Endothelial cell of umbilical vein (primary cell): ENCODE results near the gene CUX1. TPM values are rescaled to one million over a fixed set of nuclear protein-coding genes. Genes with fewer than 3 reads are reported as not detected.

Experiments
- BruUV-seq: library from RNA; stranded (reverse); fragments of 400-500 nt; replicated peaks from 2 replicates; lab custom pipeline; 2021; lab: Mats Ljungman, UMichigan
- CTCF ChIA-PET: fragments of 300-600, 350-600 bp; sonication (Branson Sonifier 250); formaldehyde crosslinking; loops from one replicate; lab custom pipeline; 2021; ENCODE audit warnings: antibody characterized with exemption, inconsistent platforms; lab: Charles Lee
- POLR2A ChIA-PET: fragments of 300-600, 350-600 bp; sonication (Branson Sonifier 250); formaldehyde crosslinking; loops from one replicate; lab custom pipeline; 2021; ENCODE audit warnings: antibody characterized with exemption, inconsistent platforms; lab: Charles Lee
- DNase-seq: peaks from one replicate; pipeline ENCODE4 v3.0.0-alpha.2; 2011; ENCODE audit warnings: low read depth, low spot score
- FAIRE-seq: peaks from 2 replicates; lab custom pipeline; 2011; peaks lifted over from hg19 to GRCh38; lab: Jason Lieb, UNC
- H2AFZ ChIP-seq: 2 replicates; pipeline ENCODE4 v1.6.0; 2012; ENCODE audit warnings: low read depth, low read length, control low read depth, inconsistent platforms
- H3K27ac ChIP-seq: 2 replicates; pipeline ENCODE4 v1.5.1; 2011; ENCODE audit warnings: low read depth, mild to moderate bottlenecking, control low read depth, low read length, moderate library complexity; ENCODE audit not compliant: insufficient read depth
- H3K27me3 ChIP-seq, 2 experiments: 2 replicates each; pipeline versions ENCODE4 v1.6.0 to v1.6.1; 2011; ENCODE audit warnings: low read length in 2 of 2, mixed read lengths in 1 of 2; ENCODE audit not compliant: control insufficient read depth in 2 of 2, insufficient read depth in 2 of 2
- H3K36me3 ChIP-seq, 2 experiments: 2 replicates in 1 of 2; 3 replicates in 1 of 2; pipeline ENCODE4 v1.5.1; 2011; ENCODE audit warnings: low read length in 2 of 2, mild to moderate bottlenecking in 1 of 2, moderate library complexity in 1 of 2; ENCODE audit not compliant: control insufficient read depth in 2 of 2, insufficient read depth in 2 of 2; ENCODE audit errors: extremely low read depth in 1 of 2
- H3K4me1 ChIP-seq: 3 replicates; pipeline ENCODE4 v1.5.1; 2011; ENCODE audit warnings: mild to moderate bottlenecking, low read length; ENCODE audit not compliant: control insufficient read depth, insufficient read depth; ENCODE audit errors: extremely low read depth
- H3K4me2 ChIP-seq: 2 replicates; pipeline ENCODE4 v1.6.1; 2011; ENCODE audit warnings: low read length, control low read depth, mixed read lengths; ENCODE audit not compliant: insufficient read depth
- H3K4me3 ChIP-seq, 3 experiments: fragments of 200-600 bp in 1 of 3; sonication (generic), shearing (Covaris generic) in 1 of 3; replicated peaks in 1 of 3; 2 replicates each; pipeline ENCODE4 v1.5.1; 2011 to 2016; ENCODE audit warnings: control low read depth in 3 of 3, low read length in 3 of 3, mild to moderate bottlenecking in 2 of 3, inconsistent platforms in 1 of 3, low read depth in 1 of 3, moderate library complexity in 1 of 3; ENCODE audit not compliant: insufficient read depth in 1 of 3
- H3K79me2 ChIP-seq: 2 replicates; pipeline ENCODE4 v1.6.0; 2012; ENCODE audit warnings: low read length, inconsistent platforms; ENCODE audit not compliant: control insufficient read depth, insufficient read depth
- H3K9ac ChIP-seq: replicated peaks from 2 replicates; pipeline ENCODE3; 2011; ENCODE audit warnings: low read length, control low read depth; ENCODE audit not compliant: insufficient read depth; ENCODE audit errors: extremely low read depth
- H3K9me1 ChIP-seq: replicated peaks from 3 replicates; pipeline ENCODE4 v1.6.0; 2011; ENCODE audit warnings: mild to moderate bottlenecking, low read length; ENCODE audit not compliant: control insufficient read depth, insufficient read depth; ENCODE audit errors: extremely low read depth
- H3K9me3 ChIP-seq: replicated peaks from 2 replicates; pipeline ENCODE4 v1.5.1; 2012; ENCODE audit warnings: low read length, inconsistent platforms; ENCODE audit not compliant: control insufficient read depth, insufficient read depth
- H4K20me1 ChIP-seq: replicated peaks from 2 replicates; pipeline ENCODE3; 2011; ENCODE audit warnings: mild to moderate bottlenecking, low read length; ENCODE audit not compliant: control insufficient read depth, insufficient read depth; ENCODE audit errors: extremely low read depth
- EZH2 ChIP-seq: IDR thresholded peaks from 2 replicates; pipeline ENCODE4 v1.6.1; 2012; ENCODE audit warnings: borderline replicate concordance, low read depth, mild to moderate bottlenecking, moderate library complexity, low read length, inconsistent platforms; ENCODE audit not compliant: severe bottlenecking
- FOS ChIP-seq: IDR thresholded peaks from 2 replicates; pipeline ENCODE4 v1.6.1; 2011; ENCODE audit warnings: mild to moderate bottlenecking, low read length, moderate library complexity, borderline replicate concordance; ENCODE audit not compliant: insufficient read depth
- GATA2 ChIP-seq: IDR thresholded peaks from 2 replicates; pipeline ENCODE4 v1.7.0; 2011; ENCODE audit warnings: low read depth, mild to moderate bottlenecking, moderate library complexity, mixed read lengths, low read length; ENCODE audit not compliant: insufficient read length, insufficient read depth
- JUN ChIP-seq: IDR thresholded peaks from 2 replicates; pipeline ENCODE4 v1.6.1; 2011; ENCODE audit warnings: borderline replicate concordance, low read depth; ENCODE audit not compliant: insufficient read length, insufficient read depth
- MYC ChIP-seq: IDR thresholded peaks from one replicate; pipeline ENCODE4 v1.6.1; 2011; ENCODE audit warnings: mild to moderate bottlenecking, low read depth, low read length
- POLR2A ChIP-seq: IDR thresholded peaks from 2 replicates; pipeline ENCODE4 v1.6.1; 2012; ENCODE audit warnings: low read depth, mild to moderate bottlenecking, control low read depth, low read length
- POLR2AphosphoS5 ChIP-seq: IDR thresholded peaks from 2 replicates; pipeline ENCODE4 v1.6.1; 2012; ENCODE audit warnings: low read depth, mild to moderate bottlenecking, control low read depth, low read length, moderate library complexity; ENCODE audit not compliant: insufficient read depth
- dilution Hi-C: fragments of 300-500 bp; cut with MboI; formaldehyde crosslinking; loops from one replicate; pipeline ENCODE4 v1.15.0; 2019; ENCODE audit warnings: low sequenced_read_pairs; ENCODE audit not compliant: extremely low pct_ligation_motif_present
- intact Hi-C: fragments of 100-400 bp; cut with micrococcal nuclease; formaldehyde crosslinking; loops from one replicate; pipeline ENCODE4 v1.10.0; 2022
- polyA plus RNA-seq, 4 experiments: library from polyadenylated mRNA; depleted of rRNA in 3 of 4; stranded (reverse) in 3 of 4; unstranded in 1 of 4; fragments of >200 nt; gene quantifications; 2 replicates each; pipeline versions ENCODE4 v1.2.1 to v1.2.3, GENCODE V29; 2011 to 2012; ENCODE audit warnings: missing spikeins in 1 of 4
- total RNA-seq: library from RNA; stranded (reverse); gene quantifications from 2 replicates; pipeline ENCODE4 v1.2.3, GENCODE V29; 2021
- TF ChIP-seq, protein P1 (sequence below): IDR thresholded peaks from 2 replicates; pipeline ENCODE4 v1.6.1; 2011; ENCODE audit not compliant: insufficient read depth, insufficient read length
- TF ChIP-seq, protein P2 (sequence below), 2 donors: IDR thresholded peaks; 1 replicate in 1 of 2; 2 replicates in 1 of 2; pipeline ENCODE4 v1.5.1; 2011; ENCODE audit warnings: low read length in 2 of 2, mild to moderate bottlenecking in 2 of 2, moderate library complexity in 2 of 2, control low read depth in 1 of 2, inconsistent platforms in 1 of 2, low read depth in 1 of 2; ENCODE audit not compliant: insufficient read depth in 1 of 2; ENCODE audit errors: extremely low read depth in 1 of 2

CUX1 gene
- total and polyA plus RNA-seq, 2 donors (not counting 3 experiments of a cell fraction or from before 2014, with no cell fraction given): 13.8 to 49.8 TPM

DNA sequence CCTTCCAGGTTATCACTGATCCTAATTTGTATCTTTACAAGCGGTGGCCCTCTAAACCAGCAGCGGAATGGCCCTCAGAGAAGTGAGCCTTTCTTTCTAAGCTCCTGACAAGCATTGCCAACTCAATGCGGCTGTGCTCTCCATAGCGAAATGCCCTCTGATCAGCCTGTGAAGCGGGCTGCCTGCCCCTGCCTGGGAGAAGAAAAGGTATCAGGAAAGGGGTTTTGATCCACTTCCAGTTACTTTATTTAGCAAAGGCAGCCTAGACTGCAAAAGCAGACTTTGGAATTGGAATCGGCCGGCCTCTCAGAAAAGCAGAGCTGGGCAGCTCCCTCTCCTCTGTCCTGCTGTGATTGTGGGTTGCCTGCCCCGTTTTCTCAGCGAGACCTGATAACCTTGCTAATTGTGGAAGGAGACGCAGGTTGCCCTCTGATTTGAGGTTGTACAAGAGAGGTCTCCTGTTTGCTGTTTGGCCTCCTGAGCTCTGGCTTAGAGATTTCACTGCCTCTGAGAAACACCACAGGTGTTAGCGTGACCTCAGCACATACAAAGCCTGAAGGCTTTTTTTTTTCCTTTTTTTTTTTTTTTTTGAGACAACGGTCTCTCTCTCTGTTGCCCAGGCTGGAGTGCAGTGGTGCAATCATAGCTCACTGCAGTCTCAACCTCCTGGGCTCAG lies 415.3 kb downstream of the CUX1 start:
- H3K9ac ChIP-seq: no peak overlapping the region
- no peaks in the 10 kb centered on the region for H3K9me1 ChIP-seq
- FAIRE-seq (no peak), DNase-seq (no peak)
- no peaks in the 10 kb centered on the region for H3K4me1 ChIP-seq
- CTCF ChIA-PET: interaction anchor here (2.1 kb wide), 1 partner anchor 630 kb away, joined by 8 read pairs; no protein-coding TSS in a partner anchor
- no peak overlapping the region for H3K27ac ChIP-seq
- dilution Hi-C loops: no loop called here
- TF ChIP-seq POLR2A: no peak
- no peak for TF ChIP-seq POLR2AphosphoS5
- TF ChIP-seq EZH2: no peak
- no peak for TF ChIP-seq GATA2
- TF ChIP-seq MYC: no peak
- TF ChIP-seq JUN: no peak
- TF ChIP-seq, protein P1, sequence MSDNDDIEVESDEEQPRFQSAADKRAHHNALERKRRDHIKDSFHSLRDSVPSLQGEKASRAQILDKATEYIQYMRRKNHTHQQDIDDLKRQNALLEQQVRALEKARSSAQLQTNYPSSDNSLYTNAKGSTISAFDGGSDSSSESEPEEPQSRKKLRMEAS: no peak
- TF ChIP-seq, protein P2, sequence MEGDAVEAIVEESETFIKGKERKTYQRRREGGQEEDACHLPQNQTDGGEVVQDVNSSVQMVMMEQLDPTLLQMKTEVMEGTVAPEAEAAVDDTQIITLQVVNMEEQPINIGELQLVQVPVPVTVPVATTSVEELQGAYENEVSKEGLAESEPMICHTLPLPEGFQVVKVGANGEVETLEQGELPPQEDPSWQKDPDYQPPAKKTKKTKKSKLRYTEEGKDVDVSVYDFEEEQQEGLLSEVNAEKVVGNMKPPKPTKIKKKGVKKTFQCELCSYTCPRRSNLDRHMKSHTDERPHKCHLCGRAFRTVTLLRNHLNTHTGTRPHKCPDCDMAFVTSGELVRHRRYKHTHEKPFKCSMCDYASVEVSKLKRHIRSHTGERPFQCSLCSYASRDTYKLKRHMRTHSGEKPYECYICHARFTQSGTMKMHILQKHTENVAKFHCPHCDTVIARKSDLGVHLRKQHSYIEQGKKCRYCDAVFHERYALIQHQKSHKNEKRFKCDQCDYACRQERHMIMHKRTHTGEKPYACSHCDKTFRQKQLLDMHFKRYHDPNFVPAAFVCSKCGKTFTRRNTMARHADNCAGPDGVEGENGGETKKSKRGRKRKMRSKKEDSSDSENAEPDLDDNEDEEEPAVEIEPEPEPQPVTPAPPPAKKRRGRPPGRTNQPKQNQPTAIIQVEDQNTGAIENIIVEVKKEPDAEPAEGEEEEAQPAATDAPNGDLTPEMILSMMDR (IDR thresholded peaks at IDR 0.05; ENCODE audit: extremely low read depth in 1 of 2, insufficient read depth in 1 of 2, low read depth in 1 of 2, low read length in 2 of 2): no peak
- TF ChIP-seq FOS: no peak
- no peaks in the 10 kb centered on the region for H4K20me1 ChIP-seq
- H3K79me2 ChIP-seq: no peaks in the 10 kb centered on the region
- H3K36me3 ChIP-seq: peaks cover 0 to 6% of the 10 kb centered on the region in 2 experiments
- no TSS peak for BruUV-seq
- H3K9me3 ChIP-seq: no peaks in the 10 kb centered on the region
- no peaks in the 10 kb centered on the region for H3K27me3 ChIP-seq
- intact Hi-C loops: no loop called here
- no peak overlapping the region for H2AFZ ChIP-seq
- POLR2A ChIA-PET: no interaction called here
- H3K4me3 ChIP-seq: no peak overlapping the region
- no peak overlapping the region for H3K4me2 ChIP-seq
